Measurements from ENCODE around the gene C1QTNF8.

C1QTNF8 gene

DNA sequence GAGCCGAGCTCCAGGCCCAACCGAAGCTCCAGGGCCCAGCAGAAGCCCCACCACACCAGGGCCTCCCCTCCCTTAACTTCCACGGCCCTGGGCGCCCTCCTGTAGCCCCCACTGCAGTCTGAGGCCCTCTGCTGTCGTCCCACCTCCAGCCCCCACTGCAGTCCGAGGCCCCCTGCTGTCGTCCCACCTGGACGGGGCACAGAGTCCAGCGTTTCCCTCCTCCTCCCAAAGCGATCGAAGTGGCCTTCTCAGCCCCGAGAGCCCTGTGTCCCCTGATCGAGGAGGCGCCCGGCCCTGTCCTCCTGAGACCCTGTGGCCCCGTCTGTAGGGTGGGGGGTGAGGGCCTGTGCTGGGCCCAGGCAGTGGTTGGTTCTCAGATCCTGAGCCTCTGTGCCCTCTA lies 31.1 kb upstream of the C1QTNF8 start:
- DNase-seq: no peak

DNA sequence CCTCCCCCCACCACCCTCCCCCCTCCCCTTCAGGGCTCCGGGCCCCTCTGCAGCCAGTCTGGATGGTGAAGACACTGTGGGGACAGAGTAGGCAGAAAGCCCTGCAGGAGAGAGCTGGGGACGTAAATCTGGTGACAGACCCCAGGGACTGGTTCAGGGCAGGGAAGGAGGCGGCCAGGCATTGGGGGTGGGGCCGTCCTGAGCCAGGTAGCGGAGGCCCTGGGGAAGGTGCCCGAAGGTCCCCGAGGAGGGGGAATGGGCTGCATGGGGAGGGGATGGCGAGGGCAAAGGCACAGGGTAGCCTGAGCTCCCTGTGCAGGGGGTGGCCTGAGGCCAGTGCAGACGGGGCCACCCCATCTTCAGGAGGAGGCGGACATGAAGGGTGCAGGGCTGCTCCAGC lies 30.5 kb upstream of the C1QTNF8 start:
- DNase-seq: no peak

DNA sequence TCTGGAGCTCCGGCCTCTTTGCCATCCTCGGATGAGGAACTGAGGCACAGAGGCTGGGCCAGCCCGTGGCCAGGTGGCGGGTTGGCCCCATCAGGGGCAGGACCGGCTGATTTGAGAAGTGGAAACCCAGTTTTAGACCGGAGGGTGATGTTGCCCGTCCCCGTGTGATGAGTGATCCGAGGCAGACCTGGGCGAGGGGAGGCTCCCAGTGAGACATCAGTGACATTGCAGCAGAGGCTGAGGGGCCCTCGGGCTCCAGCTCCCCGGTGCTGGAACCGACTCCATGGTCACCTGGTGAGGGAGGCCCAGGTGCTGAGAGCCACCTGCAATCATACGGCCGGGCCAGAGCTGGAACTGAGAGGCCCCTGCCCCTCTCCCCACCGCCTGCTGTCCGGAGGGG lies 30.0 kb upstream of the C1QTNF8 start:
- no peak for DNase-seq

DNA sequence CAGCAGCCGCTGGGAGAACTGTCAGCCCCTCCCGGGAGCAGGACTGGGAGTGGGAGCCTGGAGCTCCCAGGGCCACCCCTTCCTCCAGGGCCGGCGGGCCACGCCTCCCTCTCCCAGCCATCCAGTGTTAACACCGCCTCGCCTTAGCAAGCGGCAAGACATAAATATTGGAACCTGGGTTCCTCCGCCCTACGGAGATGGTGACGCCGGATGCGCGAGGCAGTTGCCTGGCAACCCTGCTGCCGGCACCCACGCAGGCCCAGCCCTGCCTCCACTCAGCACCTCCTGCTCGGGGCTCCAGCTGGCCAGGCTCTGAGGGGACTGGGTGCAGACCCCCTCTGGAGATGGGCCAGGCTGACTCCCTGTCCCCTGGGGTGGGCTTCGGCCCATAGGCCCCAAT lies 29.4 kb upstream of the C1QTNF8 start:
- peak; percentile 90 for DNase-seq

DNA sequence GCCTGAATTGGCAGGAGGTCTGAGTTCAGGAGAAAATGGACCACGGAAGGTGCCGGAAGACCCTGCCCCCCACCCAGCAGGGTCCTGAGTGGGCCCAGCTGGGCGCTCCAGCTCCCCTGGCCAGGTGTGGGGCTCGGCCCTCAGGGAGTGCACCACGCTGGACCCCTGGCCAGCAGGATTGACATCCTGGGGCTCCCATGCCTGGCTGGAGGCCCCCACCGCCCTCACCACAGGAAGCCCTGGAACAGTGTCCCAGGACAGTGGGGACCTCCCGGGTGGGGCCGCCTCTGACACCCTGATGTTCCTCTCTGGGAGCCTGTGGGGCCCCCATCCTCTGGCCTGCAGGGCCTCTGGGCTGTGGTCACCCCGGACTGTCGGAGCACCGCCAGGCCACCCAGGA lies 28.8 kb upstream of the C1QTNF8 start:
- DNase-seq: no peak

DNA sequence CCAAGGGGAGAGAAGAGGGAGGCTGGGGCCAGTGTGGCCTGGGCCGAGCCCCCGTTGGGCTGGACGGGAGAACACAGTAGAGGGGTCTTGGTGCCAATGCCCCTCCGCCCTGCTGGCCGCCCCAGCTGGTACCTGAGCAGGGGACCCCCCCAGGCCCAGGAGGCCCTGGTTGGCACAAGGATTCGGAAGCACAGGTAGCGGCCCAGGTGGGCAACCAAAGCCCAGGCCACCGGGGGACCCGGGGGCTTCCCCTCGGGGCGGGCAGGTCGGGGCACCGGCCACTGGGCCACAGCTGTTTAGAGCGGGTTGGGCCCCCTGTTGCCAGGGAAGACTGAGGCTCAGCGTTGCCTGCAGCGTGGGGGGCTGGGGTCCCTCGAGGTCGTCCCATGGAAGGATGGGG lies 28.2 kb upstream of the C1QTNF8 start:
- DNase-seq: no peak

DNA sequence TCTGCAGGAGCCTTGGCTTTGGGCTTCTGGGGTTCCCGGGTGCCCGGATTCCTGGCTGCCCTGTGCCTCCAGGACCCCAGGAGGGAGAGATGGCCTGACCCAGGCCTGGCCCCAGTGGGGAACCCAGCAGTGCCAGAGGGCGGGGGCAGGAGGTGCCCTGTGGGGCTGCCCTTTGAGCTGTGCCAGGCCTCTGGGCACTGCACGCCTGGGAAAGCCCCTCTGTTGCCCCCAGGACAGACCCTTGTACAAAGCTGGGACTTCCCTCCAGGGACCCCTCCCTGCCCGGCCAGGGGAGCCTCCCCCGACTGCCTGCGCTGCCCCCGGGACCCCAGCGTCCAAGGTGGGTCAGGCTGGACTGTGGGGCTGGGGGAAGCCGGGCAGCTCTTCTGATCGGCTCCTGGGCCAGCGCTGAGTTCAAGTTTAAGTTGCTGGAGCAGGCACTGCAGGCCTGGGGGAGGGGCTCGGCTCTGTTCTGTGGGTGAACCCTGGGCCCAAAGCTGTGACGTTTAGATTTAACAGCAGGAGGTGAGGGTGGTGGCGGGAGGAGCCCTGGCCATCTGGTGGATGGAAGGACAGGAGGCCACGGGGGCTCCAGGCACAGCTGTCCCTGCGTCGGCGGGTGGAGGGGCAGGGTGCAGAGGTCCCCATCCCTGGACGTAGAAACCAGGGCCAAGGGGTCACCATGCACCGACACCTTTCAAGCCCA lies 27.6 kb upstream of the C1QTNF8 start:
- DNase-seq: no peak

DNA sequence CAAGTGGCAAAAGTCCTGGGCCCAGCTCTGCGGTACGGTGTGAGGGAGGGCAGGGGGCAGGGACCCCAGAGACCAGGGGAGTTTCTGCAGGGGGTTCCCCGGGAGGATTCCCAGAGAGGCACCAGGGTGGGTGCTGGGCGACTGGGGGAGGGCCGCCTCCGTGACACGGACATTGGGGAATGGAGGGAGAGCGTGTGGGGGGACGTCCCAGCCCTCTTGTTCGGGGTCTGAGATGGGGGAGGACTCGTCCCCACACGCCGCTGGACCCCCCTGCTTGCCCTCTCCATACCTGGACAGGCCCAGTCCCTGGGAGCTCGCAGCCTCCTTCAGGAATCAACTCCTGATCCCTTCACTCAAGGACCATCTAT lies 26.3 kb upstream of the C1QTNF8 start:
- no peak for DNase-seq

DNA sequence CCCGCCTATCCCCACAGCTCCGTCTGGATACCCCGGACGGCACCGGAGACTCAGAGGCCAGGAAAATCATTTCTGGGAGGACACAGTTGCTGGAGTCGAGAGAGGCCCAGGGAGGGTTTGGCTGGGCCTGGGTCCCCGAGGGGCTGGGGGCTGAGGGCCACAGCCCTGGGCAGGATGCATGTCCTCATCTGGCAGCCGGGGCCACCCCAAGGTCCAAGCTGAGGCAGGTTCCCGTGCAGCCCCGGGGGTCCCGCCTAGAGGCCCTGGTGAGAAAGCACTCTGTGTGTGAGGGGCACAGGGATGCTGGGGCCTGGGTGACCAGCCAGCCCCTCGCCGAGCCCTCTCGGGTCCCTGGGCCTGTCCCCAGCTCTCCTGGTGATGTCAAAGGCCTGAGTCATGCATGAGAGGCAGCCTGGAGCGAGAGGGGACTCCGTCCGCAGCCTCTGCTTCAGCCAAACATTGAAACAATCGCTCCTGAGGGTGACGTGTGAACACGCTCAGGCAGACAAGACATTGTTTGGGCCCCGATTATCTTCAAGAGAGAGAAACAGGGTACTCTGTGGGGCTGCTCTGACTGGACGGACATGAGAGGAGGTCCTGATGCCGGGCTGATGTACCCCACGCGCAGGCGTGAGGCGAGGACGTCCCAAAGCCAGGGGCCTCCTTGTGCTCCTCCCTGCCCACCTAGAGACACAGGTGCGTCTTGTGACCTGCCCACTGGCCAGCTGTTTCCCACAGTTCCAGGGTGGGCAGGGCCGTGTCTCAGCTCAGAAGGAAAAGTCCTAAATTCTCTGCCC lies 25.8 kb upstream of the C1QTNF8 start:
- DNase-seq: no peak

DNA sequence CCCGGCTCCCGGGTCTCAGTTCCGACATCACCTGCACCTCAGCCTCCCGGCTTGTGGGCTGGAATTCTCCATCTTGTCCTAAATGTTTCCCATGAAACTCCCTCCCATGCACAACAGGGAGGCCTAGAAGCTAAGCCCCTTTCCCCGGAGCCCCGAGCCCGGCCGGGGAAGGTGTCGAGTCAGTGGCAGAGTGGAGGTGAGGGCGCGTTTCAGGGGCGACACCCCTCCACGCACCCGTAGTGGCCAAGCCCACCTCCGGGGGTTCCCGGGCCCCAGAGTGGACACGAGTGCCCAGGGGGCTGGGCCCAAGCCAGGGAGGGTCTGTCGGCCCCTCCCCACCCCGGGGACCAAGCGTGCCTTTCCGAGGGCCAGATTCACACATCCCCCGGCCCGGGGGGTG lies 25.0 kb upstream of the C1QTNF8 start:
- DNase-seq: no peak

DNA sequence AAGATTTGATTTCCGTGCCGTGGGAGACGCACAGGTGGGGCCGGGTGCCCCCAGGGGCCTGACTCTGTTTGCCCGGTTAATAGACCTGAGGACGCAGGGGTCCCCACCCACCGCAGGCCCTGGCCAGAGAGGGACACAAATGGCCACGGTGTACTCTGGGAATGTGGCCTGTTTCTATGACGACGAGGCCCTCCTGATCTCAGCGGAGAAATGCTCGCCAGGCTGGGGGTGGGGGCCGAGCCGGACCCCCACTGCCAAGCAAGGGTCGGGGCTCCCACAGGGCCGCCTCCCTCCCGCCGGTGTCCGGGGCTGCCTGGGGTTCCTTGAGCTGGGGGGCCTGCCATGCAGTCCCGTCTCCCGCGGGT lies 24.5 kb upstream of the C1QTNF8 start:
- no peak for DNase-seq

DNA sequence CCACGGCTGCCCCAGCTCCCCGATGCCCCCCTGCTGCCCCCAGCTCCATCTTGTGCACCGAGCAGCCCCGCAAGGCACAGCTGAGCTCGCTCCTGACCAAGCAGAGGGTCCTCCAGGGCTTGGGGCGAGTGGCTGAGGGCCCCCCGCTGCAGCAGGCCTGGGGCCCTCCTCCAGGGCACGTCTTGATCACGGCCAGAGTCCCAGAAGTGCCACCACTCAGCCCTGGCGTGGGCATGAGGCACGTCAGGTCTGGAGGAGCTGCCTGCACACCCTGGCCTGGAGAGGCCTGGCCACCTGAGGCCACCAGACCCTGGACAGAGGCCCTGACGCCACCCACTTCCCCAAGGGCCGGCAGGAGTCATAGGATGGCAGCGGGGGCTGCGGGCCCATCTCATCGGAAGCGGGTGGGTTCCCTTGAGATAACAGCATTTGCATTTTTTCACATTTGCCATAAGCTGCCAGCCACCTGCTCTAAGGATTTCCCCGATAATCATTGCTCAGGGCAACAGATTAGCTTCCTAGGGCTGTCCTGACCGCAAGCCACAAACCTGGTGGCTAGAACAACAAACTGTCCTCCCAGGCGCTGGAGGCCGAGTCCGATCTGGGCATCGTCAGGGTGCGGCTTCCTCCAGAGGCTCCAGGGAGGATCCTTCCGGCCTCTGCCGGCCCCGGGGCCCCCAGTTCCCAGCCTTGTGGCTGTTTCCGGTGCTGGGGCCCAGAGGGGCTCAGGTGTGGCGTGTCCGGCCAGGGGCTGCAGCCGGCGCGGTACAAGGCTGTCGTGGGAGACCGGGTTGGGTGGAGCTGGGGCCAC lies 23.9 kb upstream of the C1QTNF8 start:
- no peak for DNase-seq

DNA sequence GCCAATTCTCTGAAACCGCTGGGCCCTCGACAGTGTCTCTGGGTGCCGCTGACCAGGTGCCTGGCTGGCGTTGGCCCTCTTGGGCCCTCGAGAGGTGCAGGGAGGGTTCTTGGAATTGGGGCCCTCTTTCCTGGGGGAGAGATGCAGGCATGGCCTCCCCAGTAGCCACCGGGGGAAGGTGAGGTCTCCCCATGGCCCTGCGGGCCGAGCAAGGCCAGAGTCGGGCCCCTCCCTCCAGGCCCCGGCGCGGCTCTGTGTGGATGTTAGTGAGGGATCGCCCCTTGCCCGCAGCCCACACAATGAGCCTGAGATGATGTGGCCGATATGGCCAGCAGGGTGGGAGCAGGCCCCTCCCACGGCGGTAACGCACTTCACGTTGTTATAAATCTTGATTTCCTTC lies 23.1 kb upstream of the C1QTNF8 start:
- DNase-seq: no peak

DNA sequence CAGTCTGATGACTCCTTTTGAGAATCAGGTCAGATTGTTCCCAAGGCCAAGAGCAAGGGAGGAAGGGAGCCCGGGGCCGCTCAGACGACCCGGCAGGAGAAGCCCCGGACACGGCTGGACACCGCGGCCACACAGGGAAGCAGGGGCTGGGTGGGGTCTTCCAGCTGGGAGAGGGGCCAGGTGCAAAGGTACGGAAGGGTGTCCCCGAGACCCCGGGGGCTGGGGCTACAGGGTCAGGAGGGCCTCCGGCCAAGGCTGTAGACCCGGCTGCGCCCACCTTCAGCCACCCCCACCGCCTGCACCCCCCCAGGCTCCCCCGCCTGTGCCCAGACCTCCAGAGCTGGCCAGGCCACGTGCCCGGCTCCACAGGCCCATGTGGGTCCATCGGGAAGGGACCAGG lies 21.9 kb upstream of the C1QTNF8 start:
- DNase-seq: no peak

DNA sequence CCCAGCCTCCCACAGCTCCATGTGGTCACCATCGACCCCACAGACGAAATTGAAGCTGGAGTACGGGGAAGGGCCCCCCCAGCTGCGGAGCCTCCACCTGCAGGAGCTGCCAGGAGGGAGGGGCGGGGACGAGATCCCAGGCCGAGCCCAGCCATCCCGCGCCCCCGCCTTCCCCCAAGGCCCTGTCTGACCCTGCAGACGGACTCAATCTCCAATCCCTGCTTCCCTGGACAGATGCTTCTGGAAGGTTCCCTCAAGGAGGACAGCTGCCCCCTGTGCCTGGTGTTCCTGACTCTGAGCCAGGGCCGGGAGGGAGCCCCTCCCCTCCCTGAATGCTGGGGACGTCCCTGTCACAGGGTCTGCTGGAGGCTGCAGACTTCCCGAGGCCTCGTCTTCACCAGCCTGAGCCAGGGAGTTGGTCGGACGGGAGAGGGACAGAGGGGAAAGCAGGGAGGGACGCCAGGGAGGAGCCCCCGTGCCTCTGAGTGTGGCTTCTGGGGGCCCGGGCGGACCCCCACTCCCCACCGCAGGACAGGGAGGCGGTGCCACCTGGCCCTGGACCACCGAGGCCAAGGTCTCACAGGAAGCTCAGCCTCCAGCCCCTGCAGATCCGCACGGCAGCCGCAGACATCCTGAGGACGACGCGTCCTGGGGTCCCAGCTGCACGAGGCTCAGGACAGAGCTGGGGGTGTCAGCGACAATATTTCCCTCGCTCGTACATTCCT lies 21.3 kb upstream of the C1QTNF8 start:
- no peak for DNase-seq

DNA sequence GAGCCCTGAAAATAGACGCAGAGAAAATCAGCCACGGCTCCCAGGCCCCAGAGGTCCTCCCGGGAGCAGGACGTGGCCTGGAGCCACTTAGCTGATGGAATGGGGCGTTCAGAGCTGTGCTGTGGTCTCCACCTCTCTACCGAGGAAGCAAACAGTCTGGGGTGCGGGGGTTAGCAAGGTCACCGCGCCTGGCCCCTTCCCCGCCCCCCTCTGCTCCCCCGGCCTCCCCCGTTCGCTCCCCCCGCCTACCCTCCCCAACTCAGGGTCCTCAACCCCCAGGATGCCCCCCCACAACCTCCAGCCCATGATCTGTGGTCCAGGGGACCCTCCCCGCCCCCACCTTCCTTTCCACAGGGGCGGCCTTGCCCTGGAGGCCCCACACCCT lies 20.6 kb upstream of the C1QTNF8 start:
- DNase-seq: no peak

DNA sequence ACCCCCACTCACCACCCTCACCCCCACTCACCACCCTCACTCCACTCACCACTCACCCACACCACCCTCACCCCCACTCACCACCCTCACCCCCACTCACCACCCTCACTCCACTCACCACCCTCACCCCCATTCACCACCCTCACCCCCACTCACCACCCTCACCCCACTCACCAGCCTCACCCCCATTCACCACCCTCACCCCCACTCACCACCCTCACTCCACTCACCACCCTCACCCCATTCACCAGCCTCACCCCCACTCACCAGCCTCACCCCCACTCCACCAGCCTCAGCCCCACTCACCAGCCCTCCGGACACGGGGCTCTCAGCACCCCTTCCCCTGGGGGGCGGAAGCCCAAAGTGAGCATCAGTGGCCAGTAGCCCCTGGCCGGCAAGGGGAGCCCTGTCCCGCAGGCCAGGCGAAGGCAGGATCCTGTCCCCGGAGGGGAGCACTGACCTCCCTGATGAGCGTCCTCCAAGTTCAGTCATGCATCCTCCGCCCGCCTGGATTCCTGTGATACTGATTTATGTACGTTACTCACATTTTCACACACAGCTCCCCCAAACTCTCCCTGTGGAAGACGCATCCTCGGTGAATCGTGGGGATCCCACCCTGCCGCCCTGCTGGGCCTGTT lies 18.0 kb upstream of the C1QTNF8 start:
- no peak for DNase-seq

DNA sequence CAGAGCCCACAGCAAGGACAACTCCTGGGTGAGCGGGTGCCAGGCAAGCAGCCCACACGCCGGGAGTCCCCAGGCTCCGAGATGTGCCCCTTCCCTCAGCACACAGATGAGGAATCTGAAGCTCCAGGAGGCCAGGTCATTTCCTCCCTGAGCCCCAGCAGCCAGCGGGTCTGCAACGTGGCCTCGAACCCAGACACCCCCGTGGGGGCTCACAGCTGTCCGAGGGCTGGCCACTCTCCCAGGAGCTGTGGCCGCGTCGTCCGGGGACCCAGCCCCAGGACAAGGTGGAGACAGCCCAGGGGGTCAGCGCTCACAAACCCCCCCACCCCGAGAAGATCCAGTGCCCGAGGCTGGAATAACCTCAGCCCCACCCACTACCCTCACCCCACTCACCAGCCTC lies 17.4 kb upstream of the C1QTNF8 start:
- DNase-seq: no peak

DNA sequence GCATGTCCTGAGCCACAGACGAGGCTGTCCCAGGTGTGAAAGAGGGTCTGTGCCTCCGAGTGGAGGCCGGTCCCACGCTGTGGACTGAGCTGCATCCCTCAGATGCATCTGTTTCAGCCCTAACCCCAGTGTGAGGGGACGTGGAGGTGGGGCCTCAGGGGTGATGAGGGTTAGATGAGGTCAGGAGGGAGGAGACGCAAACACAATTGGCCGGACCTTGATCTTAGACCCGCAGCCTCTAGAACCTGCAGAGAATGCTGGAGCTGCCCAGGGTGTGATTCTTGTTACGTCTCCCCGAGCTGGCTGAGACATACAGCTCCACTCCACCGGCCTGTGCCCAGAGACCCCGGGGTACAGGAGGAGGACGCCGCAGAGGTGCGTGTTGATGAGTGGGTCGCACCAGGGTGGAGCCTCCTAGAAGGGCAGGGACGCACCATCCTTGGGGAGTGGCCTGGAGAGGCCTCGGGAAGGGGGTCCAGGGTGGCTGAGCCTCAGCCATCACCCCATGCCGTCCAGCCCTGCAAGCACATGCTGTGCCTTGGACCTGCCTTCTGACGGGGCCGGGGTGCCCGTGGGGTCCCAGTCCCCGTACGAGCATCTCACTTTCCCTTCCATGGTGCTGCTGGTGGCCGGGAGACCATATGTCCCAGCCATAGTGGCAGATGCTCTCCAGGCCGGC lies 16.6 kb upstream of the C1QTNF8 start:
- no peak for DNase-seq

DNA sequence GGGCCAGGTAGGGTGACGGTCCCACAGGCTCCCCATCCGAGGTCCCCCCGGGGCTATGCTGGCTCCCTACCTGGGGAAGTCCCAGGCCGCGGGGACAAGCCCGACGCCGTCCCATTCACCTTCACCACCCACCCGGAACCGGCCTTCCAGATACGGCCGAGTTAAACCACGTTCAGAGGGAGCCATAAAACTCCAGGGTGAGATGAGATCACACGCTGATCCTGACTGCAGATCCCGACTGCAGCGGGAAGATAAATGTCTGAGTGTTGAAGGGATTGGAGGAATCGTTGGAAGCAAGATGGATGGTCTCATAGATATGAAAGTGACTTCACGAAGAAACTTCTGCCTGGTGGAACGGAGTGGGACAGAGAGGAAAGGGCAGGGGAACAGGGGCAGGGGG lies 13.6 kb upstream of the C1QTNF8 start:
- DNase-seq: no peak

DNA sequence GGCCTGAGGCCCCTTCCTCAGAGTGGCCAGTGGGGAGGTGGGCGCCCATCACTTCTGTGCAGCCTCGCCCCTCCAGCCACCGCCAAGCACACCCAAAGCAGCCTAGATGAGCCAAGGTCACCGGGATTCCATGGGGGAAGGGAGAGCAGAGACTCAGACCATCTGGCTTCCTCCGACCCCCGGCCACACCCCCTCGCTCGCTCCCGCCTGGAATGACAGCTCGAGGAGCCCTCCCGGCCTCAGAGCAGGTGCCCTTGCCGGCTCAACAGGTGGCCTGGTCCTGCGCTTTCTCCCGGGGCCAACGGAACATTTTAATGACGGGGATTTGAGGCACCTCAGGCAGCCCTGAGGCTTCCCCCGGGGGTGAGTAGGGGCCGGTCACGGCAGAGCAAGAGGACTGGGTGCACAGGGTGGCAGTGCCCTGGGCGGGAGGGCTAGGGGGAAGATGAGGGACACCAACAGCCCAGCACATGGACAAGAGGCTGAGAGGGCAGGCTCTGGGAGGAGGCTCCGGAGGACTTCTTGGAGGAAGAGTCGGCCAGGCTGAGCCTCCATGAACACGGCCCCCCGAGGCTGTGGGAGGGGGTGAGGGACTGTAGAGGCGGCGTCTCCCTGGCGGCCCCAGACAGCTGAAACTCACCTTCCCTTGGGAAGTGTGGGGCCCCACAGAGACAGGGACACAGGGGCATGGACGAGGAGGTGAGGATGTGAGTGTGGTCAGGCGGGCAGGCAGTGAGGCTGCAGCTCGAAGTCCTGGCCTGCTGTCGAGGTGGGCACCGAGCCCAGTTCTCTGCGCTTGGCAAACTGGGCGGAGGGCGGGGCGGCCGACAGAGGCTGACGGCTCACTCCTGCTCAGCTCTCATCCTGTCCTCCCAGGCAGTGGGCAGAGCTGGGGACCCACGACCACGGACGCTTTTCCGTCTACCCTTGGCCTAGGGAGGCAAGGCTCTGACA lies 12.5 kb upstream of the C1QTNF8 start:
- DNase-seq: peak; percentile 85

All from COR-L47 (cell line).